Thoracic aorta (tissue), 2 donors: ENCODE measurements around the gene PSMD4. TPM values are rescaled to one million over a fixed set of nuclear protein-coding genes. Genes with fewer than 3 reads are reported as not detected.
"Not testable (repeated sequence)": the region's sequence is repeated elsewhere in the genome, so short reads cannot be mapped to it uniquely, and the experiment has no call there.

Experiments used
- ATAC-seq: fragments of 150-250 bp; one replicate; pipeline ENCODE4 v1.8.0; 2017; ENCODE audit warnings: low read depth; ENCODE audit not compliant: insufficient number of reproducible peaks, low FRiP score
- DNase-seq: peaks from one replicate; pipeline ENCODE4 v3.0.0-alpha.2; 2020; ENCODE audit warnings: low spot score
- H3K27ac ChIP-seq, 2 donors: fragments of 200-600 bp; sonication (generic); 1 replicate in 1 of 2; 2 replicates in 1 of 2; pipeline ENCODE4 v1.5.1; 2016; ENCODE audit warnings: mild to moderate bottlenecking in 2 of 2, moderate library complexity in 2 of 2
- H3K27me3 ChIP-seq: fragments of 200-600 bp; sonication (generic); replicated peaks from 2 replicates; pipeline ENCODE4 v1.6.0; 2016; ENCODE audit warnings: mild to moderate bottlenecking; ENCODE audit not compliant: insufficient read depth
- H3K36me3 ChIP-seq: fragments of 200-600 bp; sonication (generic); one replicate; pipeline ENCODE4 v1.5.1; 2016
- H3K4me1 ChIP-seq, 2 donors: fragments of 200-600 bp; sonication (generic); 1 replicate in 1 of 2; 2 replicates in 1 of 2; pipeline versions ENCODE4 v1.5.1 to v1.6.0; 2016; ENCODE audit warnings: low read depth in 2 of 2, mild to moderate bottlenecking in 1 of 2; ENCODE audit not compliant: control insufficient read depth in 1 of 2
- H3K4me3 ChIP-seq: fragments of 200-600 bp; sonication (generic); 2 replicates; pipeline ENCODE4 v1.5.1; 2016; ENCODE audit warnings: mild to moderate bottlenecking
- H3K9me3 ChIP-seq: fragments of 200-600 bp; sonication (generic); 2 replicates; pipeline ENCODE4 v1.5.1; 2016
- CTCF ChIP-seq: fragments of 200-600 bp; sonication (generic); IDR thresholded peaks from one replicate; pipeline ENCODE4 v1.5.1; 2019; ENCODE audit warnings: antibody characterized with exemption
- total RNA-seq, 2 donors: library from RNA; depleted of rRNA; stranded (reverse); fragments of >200 nt; gene quantifications; one replicate each; pipeline versions ENCODE4 v1.1.0 to v1.2.3, GENCODE V29; 2016

The PSMD4 gene
- total RNA-seq, 2 donors from 2014 or later = 79.1 to 87.6 TPM

DNA sequence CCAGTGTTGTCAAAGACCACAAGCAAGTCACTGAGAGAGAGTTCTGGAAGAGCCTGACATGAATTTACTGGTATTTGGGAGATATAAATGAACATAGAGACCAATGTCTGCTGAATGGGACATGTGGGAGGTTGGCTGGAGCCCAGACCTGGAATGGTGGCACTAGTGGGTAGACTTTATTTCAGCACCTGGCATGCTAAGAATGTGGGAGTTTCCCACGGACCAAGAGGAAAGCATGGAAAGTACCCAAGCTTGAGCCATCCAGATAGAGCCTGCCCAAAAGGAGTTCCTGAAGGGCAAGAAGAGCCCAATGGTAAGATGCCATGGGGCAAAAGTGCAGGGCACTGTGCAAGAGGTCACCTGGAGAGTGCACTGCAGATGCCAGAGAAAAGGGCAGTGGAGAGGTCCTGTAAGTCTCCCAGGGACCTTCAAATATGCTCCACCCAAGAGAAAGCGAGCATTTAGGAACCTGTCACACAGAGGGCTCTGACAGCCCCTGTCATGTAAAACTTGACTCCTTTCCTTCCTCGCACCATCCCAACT lies 19.5 kb downstream of the PSMD4 start:
- ATAC-seq (no peak), DNase-seq (no peak)

GRCh38 chr1:151275341-151275740 lies 20.8 kb downstream of the PSMD4 start:
- H3K27ac ChIP-seq, H3K27me3 ChIP-seq, H3K9me3 ChIP-seq, DNase-seq, H3K36me3 ChIP-seq, H3K4me1 ChIP-seq, ATAC-seq, H3K4me3 ChIP-seq: not testable (repeated sequence)

More for the DNA sequence above, 19.5 kb downstream of the PSMD4 start:
- no peak overlapping the region for H3K27ac ChIP-seq
- no peaks in the 10 kb centered on the region for H3K9me3 ChIP-seq
- H3K27me3 ChIP-seq = no peaks in the 10 kb centered on the region
- TF ChIP-seq CTCF = no peak
- H3K4me1 ChIP-seq = no peaks in the 10 kb centered on the region
- H3K4me3 ChIP-seq = no peak overlapping the region
- H3K36me3 ChIP-seq = peaks cover 6% of the 10 kb centered on the region

DNA sequence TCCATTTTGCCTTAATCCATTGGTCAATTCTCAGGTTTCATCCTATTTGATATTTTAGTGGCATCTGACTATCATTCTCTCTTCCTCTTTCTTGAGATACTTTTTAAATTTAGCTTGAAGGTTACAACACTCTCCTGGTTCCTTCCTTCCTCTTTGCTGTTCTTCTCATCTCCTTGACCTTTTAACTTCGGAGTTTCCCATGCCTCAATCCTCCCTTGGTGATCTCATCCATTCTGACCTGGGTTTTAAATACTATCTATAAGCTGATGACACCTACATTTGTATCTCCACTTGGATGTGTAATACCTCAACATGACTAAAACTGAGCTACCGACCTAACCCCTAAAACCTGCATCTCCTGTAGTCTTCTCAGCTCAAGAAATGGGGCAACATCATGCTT lies 22.7 kb downstream of the PSMD4 start:
- TF ChIP-seq CTCF = no peak
- no peaks in the 10 kb centered on the region for H3K9me3 ChIP-seq

DNA sequence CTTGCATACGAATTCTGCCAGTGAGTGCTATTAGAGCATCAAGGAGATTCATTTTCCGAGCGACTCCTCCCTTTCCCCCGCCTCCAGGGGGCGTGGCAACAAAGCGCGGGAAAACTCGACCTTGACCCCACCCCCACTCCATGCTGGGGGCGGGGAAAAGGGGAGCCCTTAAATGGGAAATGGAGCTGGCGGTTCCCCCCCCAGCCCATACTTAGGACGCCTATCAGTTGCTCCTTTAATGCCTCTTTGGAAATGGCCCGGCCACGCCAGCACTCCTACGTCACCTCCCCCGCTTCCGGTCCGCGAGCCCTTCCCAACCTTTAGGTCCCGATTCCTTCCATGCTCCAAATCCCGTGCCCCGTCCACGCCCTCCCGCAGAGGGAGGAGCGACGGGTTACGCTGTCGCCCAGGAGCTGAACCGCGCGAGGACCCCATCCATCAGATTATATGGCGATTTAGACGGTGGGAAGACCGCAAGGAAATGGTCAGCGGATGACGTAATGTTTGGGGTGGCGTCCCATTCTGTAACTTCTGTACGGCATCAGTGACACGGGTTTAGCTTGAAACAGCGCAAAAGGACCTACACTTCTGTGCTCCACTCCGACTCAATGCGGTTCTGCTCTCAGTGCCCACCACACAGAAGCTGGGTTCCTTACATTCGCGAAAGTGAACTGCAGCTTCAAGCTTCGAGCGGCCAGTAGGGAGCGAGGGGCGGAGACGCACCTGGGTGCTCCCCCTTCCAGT lies 26.9 kb downstream of the PSMD4 start:
- DNase-seq = peak; percentile 82
- Histone ChIP-seq H3K27ac (peak overlapping the region; percentile 88 to 100), H3K27me3 (no peaks in the 10 kb centered on the region), H3K4me3 (peak overlapping the region; percentile 81), H3K36me3 (peaks cover 7% of the 10 kb centered on the region), H3K4me1 (peaks cover 11 to 18% of the 10 kb centered on the region in 2 donors), H3K9me3 (no peaks in the 10 kb centered on the region)
- TF ChIP-seq CTCF = no peak
- ATAC-seq = peak; percentile 94

More for the DNA sequence above, 22.7 kb downstream of the PSMD4 start:
- no peak overlapping the region for H3K27ac ChIP-seq
- H3K4me3 ChIP-seq = no peak overlapping the region
- DNase-seq (no peak), ATAC-seq (no peak)
- no peaks in the 10 kb centered on the region for H3K36me3 ChIP-seq
- H3K4me1 ChIP-seq = peaks cover 0 to 5% of the 10 kb centered on the region in 2 donors
- H3K27me3 ChIP-seq = no peaks in the 10 kb centered on the region

DNA sequence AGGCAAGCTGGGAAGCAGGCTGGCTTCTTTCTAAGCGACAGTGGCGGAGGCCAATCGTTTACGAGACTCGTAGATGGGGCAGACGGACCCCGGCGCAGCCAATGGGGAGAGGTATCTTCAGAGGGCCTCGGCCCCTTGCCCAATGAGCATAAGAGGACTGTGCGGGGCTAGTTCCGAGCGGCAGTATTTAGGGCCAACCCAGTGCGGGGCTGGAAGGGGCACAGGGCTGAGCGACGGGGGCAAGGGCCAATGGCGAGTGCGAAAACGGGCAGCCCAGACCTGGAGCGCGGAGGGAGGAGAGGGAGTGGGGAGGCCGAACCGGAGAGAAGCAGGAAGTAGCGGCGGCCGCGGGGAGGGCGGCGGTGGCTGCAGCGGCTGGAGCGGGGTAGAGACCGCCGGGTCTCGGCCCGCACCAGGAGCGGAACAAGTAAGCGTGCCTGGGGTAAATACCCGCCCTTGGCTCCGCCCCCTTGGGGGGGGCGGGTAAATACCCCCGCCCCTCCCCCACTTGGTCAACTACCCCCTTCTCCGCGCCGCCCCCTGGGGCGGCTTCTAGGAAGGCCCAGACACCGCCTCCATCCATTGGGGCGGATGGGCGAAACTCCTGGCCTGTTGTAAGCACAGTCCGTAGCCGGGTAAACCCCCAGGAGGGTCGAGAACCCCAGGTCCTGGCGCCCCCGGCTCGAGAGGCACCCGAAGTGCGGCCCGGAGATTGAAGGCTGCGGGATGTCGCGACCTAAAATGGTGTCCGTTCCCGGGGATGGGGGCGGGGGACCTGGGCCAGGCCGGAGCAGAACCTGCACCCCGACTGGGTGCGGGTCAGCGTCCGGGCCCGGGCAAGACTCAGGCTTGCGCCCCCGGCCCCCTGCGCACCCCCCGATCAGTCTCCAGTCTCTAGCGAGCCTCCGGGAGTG lies 27.7 kb downstream of the PSMD4 start, which contains the start of gene ZNF687:
ZNF687 (plus strand) TSS at position 331 of the 914 bp plus-strand sequence. CDS start 3,993 bp downstream, outside the sequence.
- H3K36me3 ChIP-seq = peaks cover 16% of the 10 kb centered on the region
- H3K27ac ChIP-seq = peak within 1 kb of the TSS; percentile 88 to 100
- H3K9me3 ChIP-seq = no peaks in the 10 kb centered on the region
- TF ChIP-seq CTCF = no peak
- H3K4me3 ChIP-seq = peak within 1 kb of the TSS; percentile 81
- no peaks in the 10 kb centered on the region for H3K27me3 ChIP-seq
- H3K4me1 ChIP-seq = peaks cover 11 to 18% of the 10 kb centered on the region in 2 donors
- ATAC-seq (peak; percentile 86), DNase-seq (peak; percentile 100)
